ENCODE results near the gene CMSS1.

DNA sequence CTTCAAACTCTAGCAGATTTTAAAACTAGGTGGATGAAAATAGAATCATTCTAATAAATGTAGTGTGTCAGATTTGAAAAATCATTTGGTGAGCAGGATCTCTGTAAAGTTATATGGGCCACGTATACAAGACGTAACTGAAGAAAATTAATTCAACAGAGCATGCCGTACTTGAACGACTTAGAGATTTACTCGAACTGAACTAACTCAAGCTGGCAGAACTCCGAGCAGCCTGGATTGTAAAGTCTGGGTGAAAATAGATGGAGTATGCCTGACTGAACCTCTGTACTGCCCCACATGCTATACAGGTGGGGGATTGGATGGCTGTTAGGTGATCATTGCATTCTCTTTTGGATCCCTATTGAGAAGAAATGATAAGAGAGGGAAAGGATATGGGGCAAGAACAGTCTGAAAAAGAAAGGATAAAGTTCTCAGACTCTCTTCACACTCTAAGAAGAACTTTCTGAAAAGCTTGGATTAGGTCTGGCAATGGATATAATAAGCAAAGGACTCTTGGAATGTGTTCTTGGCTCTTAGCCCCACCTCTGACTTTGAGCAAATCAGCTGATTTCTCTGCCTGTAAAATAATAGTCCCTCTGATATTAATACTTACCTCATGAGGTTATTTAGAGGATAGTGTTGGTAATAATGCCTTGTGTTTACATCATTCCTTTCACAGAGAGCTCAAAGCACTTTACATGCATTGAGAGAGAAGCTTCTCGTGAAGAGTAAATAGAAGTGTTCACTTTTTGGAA lies 149.2 kb downstream of the CMSS1 start:
- TF ChIP-seq, protein P1, sequence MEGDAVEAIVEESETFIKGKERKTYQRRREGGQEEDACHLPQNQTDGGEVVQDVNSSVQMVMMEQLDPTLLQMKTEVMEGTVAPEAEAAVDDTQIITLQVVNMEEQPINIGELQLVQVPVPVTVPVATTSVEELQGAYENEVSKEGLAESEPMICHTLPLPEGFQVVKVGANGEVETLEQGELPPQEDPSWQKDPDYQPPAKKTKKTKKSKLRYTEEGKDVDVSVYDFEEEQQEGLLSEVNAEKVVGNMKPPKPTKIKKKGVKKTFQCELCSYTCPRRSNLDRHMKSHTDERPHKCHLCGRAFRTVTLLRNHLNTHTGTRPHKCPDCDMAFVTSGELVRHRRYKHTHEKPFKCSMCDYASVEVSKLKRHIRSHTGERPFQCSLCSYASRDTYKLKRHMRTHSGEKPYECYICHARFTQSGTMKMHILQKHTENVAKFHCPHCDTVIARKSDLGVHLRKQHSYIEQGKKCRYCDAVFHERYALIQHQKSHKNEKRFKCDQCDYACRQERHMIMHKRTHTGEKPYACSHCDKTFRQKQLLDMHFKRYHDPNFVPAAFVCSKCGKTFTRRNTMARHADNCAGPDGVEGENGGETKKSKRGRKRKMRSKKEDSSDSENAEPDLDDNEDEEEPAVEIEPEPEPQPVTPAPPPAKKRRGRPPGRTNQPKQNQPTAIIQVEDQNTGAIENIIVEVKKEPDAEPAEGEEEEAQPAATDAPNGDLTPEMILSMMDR (IDR thresholded peaks at IDR 0.05), result no peak
- TF ChIP-seq EZH2 (IDR thresholded peaks at IDR 0.05; ENCODE audit: borderline replicate concordance, insufficient read depth, low read depth, low read length, poor library complexity, severe bottlenecking), result no peak

Data from B cell (primary cell).